ENCODE measurements around the gene TMEM242. TPM values are rescaled to one million over a fixed set of nuclear protein-coding genes. Genes with fewer than 3 reads are reported as not detected.

The TMEM242 gene
- total RNA-seq, 6 experiments from 2014 or later = 4.4 to 8.8 (median 7.3) TPM

- H3K27ac ChIP-seq = no peak overlapping the region
- no peaks in the 10 kb centered on the region for H3K9me3 ChIP-seq
- no peaks in the 10 kb centered on the region for H3K36me3 ChIP-seq
- intact Hi-C loops (cut with DNase I) = no loop called here
- H3K4me3 ChIP-seq = no peak overlapping the region
- 100% methylated on average over 1 of the region's 11 CpGs for WGBS (ENCODE audit: insufficient coverage, low coverage, low lambda C conversion rate, missing lambda C conversion rate)
- DNase-seq (no peak), ATAC-seq (no peak)
- TF ChIP-seq POLR2A (IDR thresholded peaks at IDR 0.05) (no peak), CTCF (IDR thresholded peaks at IDR 0.05) (no peak)
- H3K27me3 ChIP-seq = no peaks in the 10 kb centered on the region
- no peaks in the 10 kb centered on the region for H3K4me1 ChIP-seq
Observed at GRCh38 chr6:157258878-157259277, 64.4 kb downstream of the TMEM242 start.

GRCh38 chr6:157255079-157255478, 68.2 kb downstream of the TMEM242 start:
- 90% methylated on average over 2 of the region's 3 CpGs for WGBS (ENCODE audit: insufficient coverage, low coverage, low lambda C conversion rate, missing lambda C conversion rate)
- no peaks in the 10 kb centered on the region for H3K36me3 ChIP-seq
- no peak for ATAC-seq
- H3K4me3 ChIP-seq = no peak overlapping the region
- no peaks in the 10 kb centered on the region for H3K27me3 ChIP-seq
- no peaks in the 10 kb centered on the region for H3K4me1 ChIP-seq
- DNase-seq = no peak
- TF ChIP-seq POLR2A (IDR thresholded peaks at IDR 0.05) = no peak
- no peak for TF ChIP-seq CTCF (IDR thresholded peaks at IDR 0.05)
- H3K9me3 ChIP-seq = no peaks in the 10 kb centered on the region
- intact Hi-C loops (cut with DNase I) = no loop called here
- H3K27ac ChIP-seq = no peak overlapping the region

GRCh38 chr6:157254538-157254937, 68.8 kb downstream of the TMEM242 start:
- no peaks in the 10 kb centered on the region for H3K9me3 ChIP-seq
- no peaks in the 10 kb centered on the region for H3K36me3 ChIP-seq
- no peaks in the 10 kb centered on the region for H3K4me1 ChIP-seq
- H3K27me3 ChIP-seq = no peaks in the 10 kb centered on the region
- 58% methylated on average over 3 of the region's 3 CpGs for WGBS (ENCODE audit: insufficient coverage, low coverage, low lambda C conversion rate, missing lambda C conversion rate)
- ATAC-seq = no peak
- no peak for TF ChIP-seq CTCF (IDR thresholded peaks at IDR 0.05)
- no peak for TF ChIP-seq POLR2A (IDR thresholded peaks at IDR 0.05)
- H3K27ac ChIP-seq = no peak overlapping the region
- no peak overlapping the region for H3K4me3 ChIP-seq
- no peak for DNase-seq
- intact Hi-C loops (cut with DNase I) = no loop called here

GRCh38 chr6:157253699-157254098, 69.6 kb downstream of the TMEM242 start:
- H3K4me1 ChIP-seq = no peaks in the 10 kb centered on the region
- no peaks in the 10 kb centered on the region for H3K27me3 ChIP-seq
- ATAC-seq (no peak), DNase-seq (no peak)
- intact Hi-C loops (cut with DNase I) = no loop called here
- no peak for TF ChIP-seq CTCF (IDR thresholded peaks at IDR 0.05)
- no peak for TF ChIP-seq POLR2A (IDR thresholded peaks at IDR 0.05)
- 63% methylated on average over 2 of the region's 7 CpGs for WGBS (ENCODE audit: insufficient coverage, low coverage, low lambda C conversion rate, missing lambda C conversion rate)
- H3K27ac ChIP-seq = no peak overlapping the region
- no peak overlapping the region for H3K4me3 ChIP-seq
- H3K36me3 ChIP-seq = no peaks in the 10 kb centered on the region
- no peaks in the 10 kb centered on the region for H3K9me3 ChIP-seq

- no peaks in the 10 kb centered on the region for H3K27me3 ChIP-seq
- ATAC-seq (no peak), DNase-seq (no peak)
- H3K4me1 ChIP-seq = no peaks in the 10 kb centered on the region
- no peaks in the 10 kb centered on the region for H3K36me3 ChIP-seq
- TF ChIP-seq POLR2A (IDR thresholded peaks at IDR 0.05) (no peak), CTCF (IDR thresholded peaks at IDR 0.05) (no peak)
- intact Hi-C loops (cut with DNase I) = no loop called here
- 73% methylated on average over 4 of the region's 7 CpGs for WGBS (ENCODE audit: insufficient coverage, low coverage, low lambda C conversion rate, missing lambda C conversion rate)
- H3K4me3 ChIP-seq = no peak overlapping the region
- H3K9me3 ChIP-seq = no peaks in the 10 kb centered on the region
- no peak overlapping the region for H3K27ac ChIP-seq
Observed at GRCh38 chr6:157253017-157253416, 70.3 kb downstream of the TMEM242 start.

Data from right lobe of liver (tissue), 6 donors.